Stimulated activated CD4-positive, alpha-beta T cell treated with anti-CD3 and anti-CD28 coated beads, TNF-alpha, amount 100 ng/mL, for 48 hours (primary cell): ENCODE measurements around the gene ZFHX3.

Experiments
- DNase-seq, 3 donors: peaks; one replicate each; pipeline ENCODE4 v3.0.0-alpha.2; 2020; ENCODE audit warnings: low read depth in 3 of 3

Gene ZFHX3

DNA sequence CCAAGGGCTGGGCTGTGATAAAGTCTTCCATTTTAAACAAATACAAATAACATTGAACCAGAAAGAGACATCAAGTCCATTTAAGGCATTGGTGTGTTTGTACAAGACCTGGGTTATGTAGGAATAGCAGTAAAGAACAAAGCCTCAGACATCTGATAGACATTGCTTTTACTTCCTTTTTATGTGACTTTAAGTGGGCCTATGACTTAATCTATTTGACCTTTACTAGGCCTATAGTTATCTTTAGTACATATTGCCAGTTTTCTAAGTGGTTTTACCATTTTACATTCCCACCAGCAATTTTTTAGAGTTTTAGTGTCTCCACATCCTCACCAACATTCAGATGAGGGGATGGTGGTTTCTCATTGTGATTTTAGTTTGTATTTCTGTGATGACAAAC lies 298.8 kb downstream of the ZFHX3 start:
- DNase-seq: no peak

DNA sequence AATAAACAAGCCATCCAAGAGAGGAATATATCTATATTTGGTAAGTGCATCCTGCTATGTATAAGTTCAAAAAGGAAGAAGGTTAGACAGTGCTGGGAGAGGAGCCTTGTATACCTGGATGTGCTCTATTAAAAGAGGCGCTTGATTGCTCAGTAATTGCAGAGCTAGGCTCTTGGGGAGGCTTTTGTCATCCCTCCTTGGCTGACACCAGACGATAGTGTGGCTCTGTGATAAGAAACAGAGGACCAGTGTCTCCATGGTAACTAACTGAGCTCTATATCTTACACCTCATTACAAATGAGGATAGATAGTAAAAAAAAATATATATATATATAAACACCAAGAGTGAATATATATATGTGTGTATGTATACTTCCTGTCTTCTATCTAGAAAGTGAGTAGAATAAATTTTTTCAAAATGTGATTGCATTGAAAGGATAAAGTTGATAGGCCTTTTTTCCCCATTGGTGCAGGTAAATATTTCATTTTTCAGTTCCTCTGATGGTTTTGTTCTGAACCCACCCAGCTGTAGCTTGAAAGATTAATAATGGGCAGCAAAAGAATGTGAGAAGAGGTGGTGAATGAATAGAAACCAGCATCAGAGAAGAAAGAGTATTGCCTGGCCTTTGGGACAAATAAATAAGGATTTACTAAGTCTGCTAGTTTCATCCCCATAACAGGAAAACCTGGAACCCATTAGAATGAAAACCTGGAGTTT lies 303.7 kb downstream of the ZFHX3 start:
- DNase-seq: no peak

DNA sequence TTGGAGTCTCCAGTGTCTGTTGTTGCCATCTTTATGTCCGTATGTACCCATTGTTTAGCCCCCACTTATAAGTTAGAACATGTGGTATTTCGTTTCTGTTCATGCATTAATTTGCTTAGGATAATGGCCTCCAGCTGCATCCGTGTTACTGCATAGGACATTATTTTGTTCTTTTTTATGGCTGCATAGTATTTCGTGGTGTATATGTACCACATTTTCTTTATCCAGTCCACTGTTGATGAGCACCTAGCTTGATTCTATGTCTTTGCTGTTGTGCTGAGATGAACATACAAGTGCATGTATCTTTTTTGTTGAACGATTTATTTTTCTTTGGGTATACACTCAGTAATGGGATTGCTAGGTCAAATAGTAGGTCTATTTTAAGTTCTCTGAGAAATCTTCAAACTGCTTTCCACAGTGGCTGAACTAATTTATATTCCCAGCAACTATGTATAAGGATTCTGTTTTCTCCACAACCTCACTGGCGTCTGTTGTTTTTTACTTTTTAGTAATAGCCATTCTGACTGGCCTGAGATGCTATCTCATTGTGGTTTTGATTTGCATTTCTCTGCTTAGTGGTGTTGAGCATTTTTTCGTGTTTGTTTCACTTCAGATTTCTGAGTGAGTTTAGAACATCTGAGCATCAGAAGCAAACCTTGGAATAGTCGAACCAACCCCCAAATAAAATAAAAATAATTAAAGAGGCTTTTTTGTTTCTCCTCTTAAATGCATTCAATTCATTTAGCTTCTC lies 304.7 kb downstream of the ZFHX3 start:
- DNase-seq: no peak

GRCh38 chr16:72740347-72740746 lies 307.6 kb downstream of the ZFHX3 start:
- no peak for DNase-seq

DNA sequence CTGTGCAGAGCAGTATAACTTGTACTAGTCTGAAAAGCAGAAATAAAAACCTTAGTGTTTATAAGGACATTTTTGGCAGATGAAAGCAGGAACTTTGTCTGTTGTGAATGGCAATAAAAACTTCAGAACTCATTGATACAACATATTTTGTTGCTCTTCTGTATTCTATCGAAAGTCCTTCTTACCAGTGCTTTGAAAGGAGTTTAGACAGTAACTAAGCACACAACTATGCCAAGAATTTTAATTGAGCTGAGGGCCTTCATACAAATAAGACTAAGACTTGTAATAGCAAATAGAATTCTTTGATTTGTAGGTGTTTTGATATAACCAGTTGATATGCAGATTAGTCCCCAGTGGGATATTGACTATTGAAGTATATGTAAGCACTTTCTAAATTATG lies 308.4 kb downstream of the ZFHX3 start:
- no peak for DNase-seq

DNA sequence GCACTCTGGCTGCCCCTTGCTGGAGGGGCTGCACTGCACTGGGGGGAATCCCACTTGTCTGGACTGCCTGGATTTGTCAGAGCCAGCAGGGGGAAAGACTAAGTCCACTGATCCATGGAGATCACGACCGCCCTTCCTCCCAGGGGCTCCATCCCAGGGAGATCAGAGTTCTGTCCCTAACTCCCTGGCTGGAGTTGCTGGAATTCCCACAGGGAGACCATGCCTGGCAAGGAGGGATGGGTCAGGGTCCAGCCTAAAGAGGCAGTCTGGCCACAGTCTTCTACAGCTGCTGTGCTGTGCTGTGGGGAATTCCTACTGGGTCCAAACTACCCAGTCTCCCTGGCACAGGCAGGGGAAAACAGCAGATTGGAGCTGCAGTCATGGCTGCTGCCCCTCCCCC lies 311.9 kb downstream of the ZFHX3 start:
- DNase-seq: no peak
